IMR-90 (cell line): ENCODE measurements around the gene HIVEP3. TPM values are rescaled to one million over a fixed set of nuclear protein-coding genes. Genes with fewer than 3 reads are reported as not detected.

Source experiments
- ATAC-seq: fragments of 200-7000 bp; cut with Tn5 transposase; 2 replicates; pipeline ENCODE4 v1.9.1; 2020; ENCODE audit warnings: low read depth, mild to moderate bottlenecking, moderate library complexity
- BruUV-seq: library from RNA; stranded (reverse); fragments of 400-500 nt; replicated peaks from 2 replicates; lab custom pipeline; 2021; lab: Mats Ljungman, UMichigan
- CTCF ChIA-PET: fragments of 300-600 bp; formaldehyde crosslinking; extraction: SDS; loops from one replicate; lab custom pipeline; 2021; ENCODE audit warnings: antibody characterized with exemption; lab: Yijun Ruan, JAX
- POLR2A ChIA-PET: fragments of 300-600 bp; sonication (Branson Sonifier 250); formaldehyde crosslinking; loops from one replicate; lab custom pipeline; 2022; ENCODE audit warnings: antibody characterized with exemption; ENCODE audit not compliant: unreplicated experiment; lab: Charles Lee
- DNase-seq: peaks from one replicate; pipeline ENCODE4 v3.0.0; 2013
- H2AFZ ChIP-seq: replicated peaks from 2 replicates; pipeline ENCODE3; 2013; ENCODE audit warnings: low read length, mild to moderate bottlenecking; ENCODE audit not compliant: poor library complexity
- H2AK5ac ChIP-seq: 2 replicates; pipeline ENCODE4 v1.6.1; 2013; ENCODE audit warnings: low read depth, low read length, inconsistent platforms
- H2AK9ac ChIP-seq: replicated peaks from 2 replicates; pipeline ENCODE3; 2013; ENCODE audit warnings: mild to moderate bottlenecking, low read depth, low read length, moderate library complexity; ENCODE audit not compliant: poor library complexity
- H2BK120ac ChIP-seq: 2 replicates; pipeline ENCODE4 v1.6.1; 2013; ENCODE audit warnings: low read depth, low read length, inconsistent platforms
- H2BK15ac ChIP-seq: 3 replicates; pipeline ENCODE4 v1.6.1; 2013; ENCODE audit warnings: low read depth, low read length, inconsistent platforms
- H2BK20ac ChIP-seq: 2 replicates; pipeline ENCODE4 v1.6.1; 2013; ENCODE audit warnings: low read depth, mild to moderate bottlenecking, inconsistent platforms, low read length, moderate library complexity
- H2BK5ac ChIP-seq: 2 replicates; pipeline ENCODE4 v1.6.1; 2013; ENCODE audit warnings: mild to moderate bottlenecking, low read depth, low read length, inconsistent platforms; ENCODE audit not compliant: poor library complexity, severe bottlenecking
- H3K14ac ChIP-seq: replicated peaks from 2 replicates; pipeline ENCODE4 v1.6.1; 2013; ENCODE audit warnings: low read depth, low read length, inconsistent platforms
- H3K18ac ChIP-seq: 2 replicates; pipeline ENCODE4 v1.6.1; 2013; ENCODE audit warnings: low read depth, low read length, control low read depth
- H3K23ac ChIP-seq: 2 replicates; pipeline ENCODE4 v1.6.1; 2013; ENCODE audit warnings: low read depth, low read length, inconsistent platforms
- H3K27ac ChIP-seq: 2 replicates; pipeline ENCODE4 v1.5.1; 2013; ENCODE audit warnings: mild to moderate bottlenecking, control low read depth, low read length; ENCODE audit not compliant: insufficient read depth
- H3K27me3 ChIP-seq: 2 replicates; pipeline ENCODE4 v1.6.1; 2013; ENCODE audit warnings: low read length; ENCODE audit not compliant: control insufficient read depth, insufficient read depth
- H3K36me3 ChIP-seq: 2 replicates; pipeline ENCODE4 v1.6.1; 2013; ENCODE audit warnings: low read length, mixed read lengths; ENCODE audit not compliant: control insufficient read depth, insufficient read depth
- H3K4ac ChIP-seq: 2 replicates; pipeline ENCODE4 v1.6.1; 2013; ENCODE audit warnings: low read depth, low read length, inconsistent platforms
- H3K4me1 ChIP-seq: 2 replicates; pipeline ENCODE4 v1.6.1; 2013; ENCODE audit warnings: low read length, mixed read lengths; ENCODE audit not compliant: control insufficient read depth, insufficient read depth
- H3K4me2 ChIP-seq: 2 replicates; pipeline ENCODE4 v1.6.1; 2013; ENCODE audit warnings: low read depth, mild to moderate bottlenecking, control low read depth, low read length, moderate library complexity
- H3K4me3 ChIP-seq: 2 replicates; pipeline ENCODE4 v1.5.1; 2013; ENCODE audit warnings: low read depth, mild to moderate bottlenecking, control low read depth, low read length, moderate library complexity; ENCODE audit not compliant: insufficient read depth
- H3K56ac ChIP-seq: 2 replicates; pipeline ENCODE4 v1.6.1; 2013; ENCODE audit warnings: low read length, inconsistent platforms; ENCODE audit not compliant: insufficient read depth; ENCODE audit errors: extremely low read depth
- H3K79me1 ChIP-seq, 2 experiments: 2 replicates each; pipeline ENCODE4 v1.6.1; 2013; ENCODE audit warnings: low read length in 2 of 2, inconsistent platforms in 1 of 2, low read depth in 1 of 2
- H3K9ac ChIP-seq: 2 replicates; pipeline ENCODE4 v1.6.1; 2013; ENCODE audit warnings: low read depth, low read length, control low read depth
- H3K9me1 ChIP-seq: 2 replicates; pipeline ENCODE4 v1.6.1; 2013; ENCODE audit warnings: low read length, inconsistent platforms; ENCODE audit not compliant: insufficient read depth
- H3K9me3 ChIP-seq: 2 replicates; pipeline ENCODE4 v1.6.1; 2013; ENCODE audit warnings: low read length; ENCODE audit not compliant: control insufficient read depth, insufficient read depth
- H4K20me1 ChIP-seq: 2 replicates; pipeline ENCODE4 v1.6.1; 2013; ENCODE audit warnings: low read length, inconsistent platforms; ENCODE audit not compliant: insufficient read depth
- H4K5ac ChIP-seq: 2 replicates; pipeline ENCODE4 v1.6.1; 2013; ENCODE audit warnings: mild to moderate bottlenecking, low read depth, low read length, control low read depth
- H4K8ac ChIP-seq, 2 experiments: 2 replicates each; pipeline ENCODE4 v1.6.1; 2013; ENCODE audit warnings: low read depth in 2 of 2, low read length in 2 of 2, control low read depth in 1 of 2, inconsistent platforms in 1 of 2
- H4K91ac ChIP-seq: 2 replicates; pipeline ENCODE4 v1.6.1; 2013; ENCODE audit warnings: low read depth, low read length, inconsistent platforms; ENCODE audit not compliant: insufficient read depth
- ELK1 ChIP-seq: fragments of 150-350 bp; IDR thresholded peaks from 2 replicates; pipeline ENCODE4 v1.6.1; 2016; ENCODE audit warnings: low read depth, mild to moderate bottlenecking, low read length, moderate library complexity, borderline replicate concordance
- NFE2L2 ChIP-seq: fragments of 150-350 bp; IDR thresholded peaks from 2 replicates; pipeline ENCODE4 v1.6.1; 2016; ENCODE audit warnings: low read depth, mild to moderate bottlenecking, low read length
- WGBS, 2 experiments: methylation state at CpG; one replicate each; pipeline versions ENCODE4 v1.1.5 to v1.1.7; 2013; ENCODE audit warnings: missing lambda C conversion rate in 2 of 2; ENCODE audit not compliant: insufficient read length in 1 of 2; ENCODE audit errors: extremely low coverage in 2 of 2; 5-methylcytosine and 5-hydroxymethylcytosine counted together
- dilution Hi-C: fragments of 300-500 bp; cut with HindIII; formaldehyde crosslinking; loops from one replicate; pipeline ENCODE4 v1.14.3; 2018; ENCODE audit warnings: low sequenced_read_pairs; ENCODE audit not compliant: unreplicated experiment
- in situ Hi-C: fragments of 300-500 bp; cut with MboI; formaldehyde crosslinking; loops from 3 replicates; pipeline ENCODE4 v1.14.3; 2019; ENCODE audit warnings: low sequenced_read_pairs, inconsistent platforms, mixed read lengths
- intact Hi-C: fragments of 100-400 bp; cut with micrococcal nuclease; formaldehyde crosslinking; loops from 2 replicates; pipeline ENCODE4 v1.10.0; 2022
- polyA plus RNA-seq, 3 experiments: library from polyadenylated mRNA; depleted of rRNA; stranded (reverse); fragments of >200 nt; gene quantifications; 2 replicates each; pipeline ENCODE4 v1.2.3, GENCODE V29; 2012; ENCODE audit warnings: low replicate concordance in 1 of 3
- total RNA-seq: library from RNA; depleted of rRNA; stranded (reverse); fragments of >200 nt; gene quantifications from 2 replicates; pipeline ENCODE4 v1.2.3, GENCODE V29; 2012

The HIVEP3 gene
- total and polyA plus RNA-seq, 2 of the 4 experiments (the other 2 are of a cell fraction): 1.4 to 4.0 TPM

GRCh38 chr1:41500378-41500777 is 418.3 kb downstream of the HIVEP3 start:
- no peaks in the 10 kb centered on the region for H3K36me3 ChIP-seq
- H3K4me3 ChIP-seq: no peak overlapping the region
- H3K23ac ChIP-seq: no peak overlapping the region
- no TSS peak for BruUV-seq
- dilution Hi-C loops: no loop called here
- CTCF ChIA-PET: no interaction called here
- no peak overlapping the region for H3K18ac ChIP-seq
- H2BK5ac ChIP-seq: no peak overlapping the region
- TF ChIP-seq ELK1 (no peak), NFE2L2 (no peak)
- H3K27me3 ChIP-seq: no peaks in the 10 kb centered on the region
- no peaks in the 10 kb centered on the region for H4K20me1 ChIP-seq
- H3K9ac ChIP-seq: no peak overlapping the region
- POLR2A ChIA-PET: no interaction called here
- no peak overlapping the region for H2AK5ac ChIP-seq
- no peak overlapping the region for H2AK9ac ChIP-seq
- H3K14ac ChIP-seq: no peak overlapping the region
- H3K27ac ChIP-seq: no peak overlapping the region
- no peak overlapping the region for H4K91ac ChIP-seq
- in situ Hi-C loops: no loop called here
- H3K4me1 ChIP-seq: peaks cover 14% of the 10 kb centered on the region
- H3K56ac ChIP-seq: no peak overlapping the region
- no peak overlapping the region for H4K5ac ChIP-seq
- no peaks in the 10 kb centered on the region for H3K79me1 ChIP-seq
- no peak overlapping the region for H2AFZ ChIP-seq
- H2BK120ac ChIP-seq: no peak overlapping the region
- no peak for DNase-seq
- H3K4ac ChIP-seq: no peak overlapping the region
- no peak overlapping the region for H3K4me2 ChIP-seq
- H2BK20ac ChIP-seq: no peak overlapping the region
- 100% methylated on average over 2 of the region's 10 CpGs; no CpG with 5 or more reads in 1 of the 2 experiments for WGBS, 2 experiments
- no peak for ATAC-seq
- no peak overlapping the region for H4K8ac ChIP-seq
- no peak overlapping the region for H2BK15ac ChIP-seq
- intact Hi-C loops: no loop called here
- H3K9me3 ChIP-seq: no peaks in the 10 kb centered on the region
- peaks cover 16% of the 10 kb centered on the region for H3K9me1 ChIP-seq
